Tibial nerve (tissue), 4 donors: ENCODE data around the gene CD58. TPM values are rescaled to one million over a fixed set of nuclear protein-coding genes. Genes with fewer than 3 reads are reported as not detected.

Experiments
- DNase-seq, 2 donors: peaks; one replicate each; pipeline ENCODE4 v3.0.0-alpha.2; 2019; ENCODE audit warnings: low spot score in 2 of 2
- H3K27ac ChIP-seq, 4 donors: fragments of 200-600 bp; sonication (generic) in 3 of 4; one replicate each; pipeline ENCODE4 v1.5.1; 2017 to 2019; ENCODE audit warnings: mild to moderate bottlenecking in 1 of 4
- H3K27me3 ChIP-seq, 2 donors: fragments of 200-600 bp; sonication (generic) in 1 of 2; one replicate each; pipeline versions ENCODE4 v1.5.1 to v1.6.0; 2017 to 2019
- H3K36me3 ChIP-seq, 3 donors: fragments of 200-600 bp; sonication (generic); one replicate each; pipeline ENCODE4 v1.5.1; 2018 to 2019
- H3K4me1 ChIP-seq, 4 donors: fragments of 200-600 bp; sonication (generic) in 3 of 4; one replicate each; pipeline ENCODE4 v1.5.1; 2017 to 2019
- H3K4me3 ChIP-seq, 4 donors: fragments of 200-600 bp; sonication (generic) in 3 of 4; one replicate each; pipeline ENCODE4 v1.5.1; 2017 to 2019; ENCODE audit warnings: mild to moderate bottlenecking in 1 of 4, moderate library complexity in 1 of 4
- H3K9me3 ChIP-seq, 4 donors: fragments of 200-600 bp; sonication (generic) in 3 of 4; one replicate each; pipeline ENCODE4 v1.5.1; 2017 to 2019
- CTCF ChIP-seq, 5 experiments: fragments of 200-600 bp in 3 of 5; fragments of 450-650 bp in 2 of 5; sonication (generic) in 3 of 5; IDR thresholded peaks; one replicate each; pipeline ENCODE4 v1.5.1; 2016 to 2019; ENCODE audit warnings: antibody characterized with exemption in 5 of 5, mild to moderate bottlenecking in 3 of 5, moderate library complexity in 2 of 5
- EP300 ChIP-seq, 2 donors: sonication (generic); formaldehyde crosslinking; IDR thresholded peaks; one replicate each; pipeline ENCODE4 v1.6.1; 2017; ENCODE audit warnings: antibody characterized with exemption in 2 of 2, mild to moderate bottlenecking in 1 of 2
- POLR2A ChIP-seq, 2 donors: fragments of 450-650 bp; IDR thresholded peaks; one replicate each; pipeline ENCODE4 v1.6.1; 2017; ENCODE audit warnings: antibody characterized with exemption in 2 of 2, mild to moderate bottlenecking in 2 of 2, moderate library complexity in 2 of 2
- WGBS, 2 donors: methylation state at CpG; one replicate each; pipeline ENCODE4 v1.1.5; 2018; 5-methylcytosine and 5-hydroxymethylcytosine counted together
- total RNA-seq, 4 donors: library from RNA; depleted of rRNA; stranded (reverse); fragments of >200 nt; gene quantifications; one replicate each; pipeline ENCODE4 v1.1.0, GENCODE V29; 2016

Gene CD58
- total RNA-seq, 4 donors from 2014 or later: 15.9 to 36.0 (median 21.8) TPM

- H3K4me1 ChIP-seq: peaks cover 0 to 49% (median 16%) of the 10 kb centered on the region in 4 donors
- TF ChIP-seq CTCF (IDR thresholded peaks at IDR 0.05): no peak
- no peak for TF ChIP-seq EP300 (IDR thresholded peaks at IDR 0.05)
- TF ChIP-seq POLR2A (IDR thresholded peaks at IDR 0.05): no peak
- no peaks in the 10 kb centered on the region for H3K36me3 ChIP-seq
- H3K27ac ChIP-seq: no peak overlapping the region
- no peaks in the 10 kb centered on the region for H3K27me3 ChIP-seq
- 82 to 89% methylated on average over 5 of the region's 5 CpGs for WGBS, 2 donors
- no peaks in the 10 kb centered on the region for H3K9me3 ChIP-seq
- DNase-seq: no peak
- no peak overlapping the region for H3K4me3 ChIP-seq
Measured at GRCh38 chr1:116491700-116492357, 79.0 kb downstream of the CD58 start.

- no peak for DNase-seq
- Histone ChIP-seq H3K27me3 (no peaks in the 10 kb centered on the region), H3K27ac (no peak overlapping the region), H3K9me3 (no peaks in the 10 kb centered on the region), H3K36me3 (no peaks in the 10 kb centered on the region), H3K4me3 (no peak overlapping the region), H3K4me1 (peaks cover 0 to 38% (median 14%) of the 10 kb centered on the region in 4 donors)
- WGBS, 2 donors: 71 to 82% methylated on average over 3 of the region's 3 CpGs
- no peak for TF ChIP-seq POLR2A (IDR thresholded peaks at IDR 0.05)
- TF ChIP-seq EP300 (IDR thresholded peaks at IDR 0.05): no peak
- TF ChIP-seq CTCF (IDR thresholded peaks at IDR 0.05): no peak
Measured at GRCh38 chr1:116490588-116490987, 80.2 kb downstream of the CD58 start.

- H3K27me3 ChIP-seq: no peaks in the 10 kb centered on the region
- no peaks in the 10 kb centered on the region for H3K9me3 ChIP-seq
- H3K36me3 ChIP-seq: no peaks in the 10 kb centered on the region
- peak overlapping the region in 3 of 4 donors; percentile 22 to 60 (median 44) for H3K27ac ChIP-seq
- 46 to 52% methylated on average over 5 of the region's 5 CpGs for WGBS, 2 donors
- DNase-seq: no peak
- peaks cover 0 to 34% (median 11%) of the 10 kb centered on the region in 4 donors for H3K4me1 ChIP-seq
- TF ChIP-seq EP300 (IDR thresholded peaks at IDR 0.05) (peak in 1 of 2 donors; percentile 47), POLR2A (IDR thresholded peaks at IDR 0.05) (no peak)
- no peak overlapping the region for H3K4me3 ChIP-seq
Measured at GRCh38 chr1:116489231-116489697, 81.6 kb downstream of the CD58 start.

- no peak for TF ChIP-seq POLR2A (IDR thresholded peaks at IDR 0.05)
- no peak for TF ChIP-seq CTCF (IDR thresholded peaks at IDR 0.05)
- no peak for TF ChIP-seq EP300 (IDR thresholded peaks at IDR 0.05)
- Histone ChIP-seq H3K27me3 (no peaks in the 10 kb centered on the region), H3K27ac (peak overlapping the region in 1 of 4 donors; percentile 7), H3K4me1 (peaks cover 0 to 33% (median 11%) of the 10 kb centered on the region in 4 donors), H3K4me3 (no peak overlapping the region), H3K9me3 (no peaks in the 10 kb centered on the region), H3K36me3 (no peaks in the 10 kb centered on the region)
- WGBS, 2 donors: 53 to 65% methylated on average over 4 of the region's 4 CpGs
- DNase-seq: no peak
Measured at GRCh38 chr1:116488071-116488470, 82.8 kb downstream of the CD58 start.

- Histone ChIP-seq H3K36me3 (no peaks in the 10 kb centered on the region), H3K4me3 (no peak overlapping the region), H3K9me3 (no peaks in the 10 kb centered on the region), H3K27ac (peak overlapping the region in 1 of 4 donors; percentile 7), H3K4me1 (peaks cover 0 to 33% (median 11%) of the 10 kb centered on the region in 4 donors), H3K27me3 (no peaks in the 10 kb centered on the region)
- 76 to 84% methylated on average over 1 of the region's 1 CpG for WGBS, 2 donors
- DNase-seq: no peak
- TF ChIP-seq CTCF (IDR thresholded peaks at IDR 0.05) (no peak), EP300 (IDR thresholded peaks at IDR 0.05) (no peak), POLR2A (IDR thresholded peaks at IDR 0.05) (no peak)
Measured at GRCh38 chr1:116487583-116487982, 83.2 kb downstream of the CD58 start.
